GM18508 (cell line): ENCODE results near the gene SF3B2.
"Not testable (repeated sequence)": the region's sequence is repeated elsewhere in the genome, so short reads cannot be mapped to it uniquely, and the experiment has no call there.

Experiments
- ATAC-seq: cut with Tn5 transposase; IDR thresholded peaks from one replicate; pipeline ENCODE4 v1.9.1; 2021; ENCODE audit warnings: moderate number of reproducible peaks; ENCODE audit not compliant: insufficient read depth, unreplicated experiment

Gene SF3B2

GRCh38 chr11:66072081-66072480 lies 19.9 kb downstream of the SF3B2 start:
- no peak for ATAC-seq

GRCh38 chr11:66072518-66072917 lies 20.4 kb downstream of the SF3B2 start:
- ATAC-seq, result no peak

- ATAC-seq, result no peak
Measured at GRCh38 chr11:66073669-66074068, 21.5 kb downstream of the SF3B2 start.

- no peak for ATAC-seq
Measured at GRCh38 chr11:66075273-66075672, 23.1 kb downstream of the SF3B2 start.

GRCh38 chr11:66076561-66076960 lies 24.4 kb downstream of the SF3B2 start:
- ATAC-seq, result no peak

- ATAC-seq, result no peak
Measured at GRCh38 chr11:66077927-66078326, 25.8 kb downstream of the SF3B2 start.

GRCh38 chr11:66078949-66079348 lies 26.8 kb downstream of the SF3B2 start:
- ATAC-seq, result not testable (repeated sequence)

GRCh38 chr11:66080055-66080817 lies 28.1 kb downstream of the SF3B2 start:
- no peak for ATAC-seq

- no peak for ATAC-seq
Measured at GRCh38 chr11:66081505-66081904, 29.3 kb downstream of the SF3B2 start.

- ATAC-seq, result no peak
Measured at GRCh38 chr11:66082946-66083698, 31.0 kb downstream of the SF3B2 start.

- no peak for ATAC-seq
Measured at GRCh38 chr11:66083767-66084166, 31.6 kb downstream of the SF3B2 start.

- no peak for ATAC-seq
Measured at GRCh38 chr11:66084821-66085475, 32.8 kb downstream of the SF3B2 start.

- ATAC-seq, result no peak
Measured at GRCh38 chr11:66087148-66087908, 35.2 kb downstream of the SF3B2 start.

GRCh38 chr11:66089067-66089466 lies 36.9 kb downstream of the SF3B2 start:
- no peak for ATAC-seq

- no peak for ATAC-seq
Measured at GRCh38 chr11:66090288-66090687, 38.1 kb downstream of the SF3B2 start.

- ATAC-seq, result not testable (repeated sequence)
Measured at GRCh38 chr11:66092125-66092524, 40.0 kb downstream of the SF3B2 start.

GRCh38 chr11:66099746-66100145 lies 47.6 kb downstream of the SF3B2 start:
- not testable (repeated sequence) for ATAC-seq

GRCh38 chr11:66100272-66101065 lies 48.3 kb downstream of the SF3B2 start:
- ATAC-seq, result no peak

GRCh38 chr11:66101066-66101464 lies 48.9 kb downstream of the SF3B2 start:
- no peak for ATAC-seq
